PC-3 (cell line): ENCODE results near the gene UCK1. TPM values are rescaled to one million over a fixed set of nuclear protein-coding genes. Genes with fewer than 3 reads are reported as not detected.

ENCODE experiments used
- ATAC-seq: fragments of 200-7000 bp; cut with Tn5 transposase; 2 replicates; pipeline ENCODE4 v1.9.1; 2020; ENCODE audit warnings: mild to moderate bottlenecking, moderate library complexity
- BruUV-seq: library from RNA; stranded (reverse); fragments of 400-500 nt; replicated peaks from 2 replicates; lab custom pipeline; 2021; lab: Mats Ljungman, UMichigan
- CTCF ChIA-PET: fragments of 300-600 bp; sonication (Branson Sonifier 250); formaldehyde crosslinking; loops from one replicate; lab custom pipeline; 2022; ENCODE audit warnings: antibody characterized with exemption; lab: Charles Lee
- POLR2A ChIA-PET: fragments of 300-600 bp; sonication (Branson Sonifier 250); formaldehyde crosslinking; loops from one replicate; lab custom pipeline; 2022; ENCODE audit warnings: antibody characterized with exemption; ENCODE audit not compliant: unreplicated experiment; lab: Charles Lee
- DNase-seq: peaks from one replicate; pipeline ENCODE4 v3.0.0-alpha.2; 2015
- H2AFZ ChIP-seq: fragments of 300-600 bp; sonication (generic); 2 replicates; pipeline ENCODE4 v1.6.0; 2016; ENCODE audit warnings: antibody characterized with exemption, low read length
- H3F3A ChIP-seq: fragments of 300-600 bp; sonication (generic); one replicate; pipeline ENCODE4 v1.6.0; 2017; ENCODE audit warnings: antibody characterized with exemption, low read length, control low read depth, mild to moderate bottlenecking; ENCODE audit not compliant: unreplicated experiment
- H3K27ac ChIP-seq: fragments of 300-600 bp; sonication (generic); 2 replicates; pipeline ENCODE4 v1.5.1; 2016; ENCODE audit warnings: mild to moderate bottlenecking, low read length
- H3K27me3 ChIP-seq: fragments of 300-600 bp; sonication (generic); 2 replicates; pipeline ENCODE4 v1.6.1; 2016; ENCODE audit warnings: low read length, mixed read lengths
- H3K36me3 ChIP-seq: fragments of 300-600 bp; sonication (generic); 2 replicates; pipeline ENCODE4 v1.6.1; 2016; ENCODE audit warnings: low read depth, mixed run types, low read length, mixed read lengths
- H3K4me1 ChIP-seq: fragments of 300-600 bp; sonication (generic); 2 replicates; pipeline ENCODE4 v1.5.1; 2016; ENCODE audit warnings: low read length; ENCODE audit not compliant: insufficient read depth
- H3K4me2 ChIP-seq: fragments of 300-600 bp; sonication (generic); 2 replicates; pipeline ENCODE4 v1.6.0; 2016; ENCODE audit warnings: low read length
- H3K4me3 ChIP-seq: fragments of 300-600 bp; sonication (generic); 2 replicates; pipeline ENCODE4 v1.5.1; 2016; ENCODE audit warnings: mild to moderate bottlenecking, low read length, mixed read lengths
- H3K79me2 ChIP-seq: fragments of 300-600 bp; sonication (generic); 2 replicates; pipeline ENCODE4 v1.6.1; 2017; ENCODE audit warnings: low read length, mixed read lengths
- H3K9ac ChIP-seq: fragments of 300-600 bp; sonication (generic); 2 replicates; pipeline ENCODE4 v1.6.0; 2016; ENCODE audit warnings: mild to moderate bottlenecking, low read length
- H3K9me2 ChIP-seq: fragments of 300-600 bp; sonication (generic); replicated peaks from 2 replicates; pipeline ENCODE4 v1.6.1; 2016; ENCODE audit warnings: mixed run types, low read length, mixed read lengths
- H3K9me3 ChIP-seq: fragments of 300-600 bp; sonication (generic); 2 replicates; pipeline ENCODE4 v1.6.1; 2016; ENCODE audit warnings: low read length, mixed read lengths
- H4K20me1 ChIP-seq: fragments of 300-600 bp; sonication (generic); 2 replicates; pipeline ENCODE4 v1.6.1; 2016; ENCODE audit warnings: low read length, mixed read lengths
- CTCF ChIP-seq: fragments of 300-600 bp; sonication (generic); conservative IDR thresholded peaks from 2 replicates; pipeline ENCODE4 v1.5.1; 2017; ENCODE audit warnings: antibody characterized with exemption, low read depth, mild to moderate bottlenecking, low read length
- EZH2 ChIP-seq: fragments of 300-600 bp; sonication (generic); IDR thresholded peaks from one replicate; pipeline ENCODE4 v1.6.1; 2017; ENCODE audit warnings: antibody characterized with exemption, mild to moderate bottlenecking, low read length; ENCODE audit not compliant: unreplicated experiment
- EZH2phosphoT487 ChIP-seq: fragments of 300-600 bp; sonication (generic); IDR thresholded peaks from 2 replicates; pipeline ENCODE4 v1.6.1; 2018; ENCODE audit warnings: mild to moderate bottlenecking, antibody characterized with exemption, low read length, borderline replicate concordance
- intact Hi-C: fragments of 100-400 bp; cut with micrococcal nuclease; formaldehyde crosslinking; loops from 2 replicates; pipeline ENCODE4 v1.9.0; 2023
- total RNA-seq: library from RNA; depleted of rRNA; stranded (reverse); fragments of >200 nt; gene quantifications from 2 replicates; pipeline ENCODE4 v1.2.3, GENCODE V29; 2014

Gene UCK1
- total RNA-seq, 1 experiment from 2014 or later, result 28.2 TPM

- no peak for DNase-seq
- no peaks in the 10 kb centered on the region for H3K9me2 ChIP-seq
- H3K9ac ChIP-seq, result no peak overlapping the region
- no peaks in the 10 kb centered on the region for H3K9me3 ChIP-seq
- peaks cover 7% of the 10 kb centered on the region; the same call in 1 of the 2 replicates for H3K4me1 ChIP-seq
- TF ChIP-seq CTCF (no peak), EZH2phosphoT487 (no peak), EZH2 (no peak)
- no peaks in the 10 kb centered on the region for H3K27me3 ChIP-seq
- H3K79me2 ChIP-seq, result peaks cover 8% of the 10 kb centered on the region
- no peaks in the 10 kb centered on the region for H4K20me1 ChIP-seq
- H2AFZ ChIP-seq, result no peak overlapping the region
- H3K27ac ChIP-seq, result no peak overlapping the region
- ChIA-PET CTCF (no interaction called here), POLR2A (no interaction called here)
- ATAC-seq, result no peak
- H3K4me2 ChIP-seq, result no peak overlapping the region
- no peaks in the 10 kb centered on the region for H3F3A ChIP-seq
- H3K36me3 ChIP-seq, result no peaks in the 10 kb centered on the region
- no TSS peak for BruUV-seq
- no peak overlapping the region for H3K4me3 ChIP-seq
- intact Hi-C loops, result no loop called here
These were observed 3.7 kb upstream of the UCK1 start for GRCh38 chr9:131534721-131535237.

GRCh38 chr9:131530546-131530919 is 530 bp downstream of the UCK1 start:
- TF ChIP-seq CTCF (0 out of 2 replicates have a peak, but pooled peaks have one; percentile 14), EZH2 (no peak)
- Histone ChIP-seq H3K27ac (no peak overlapping the region), H3K4me3 (peak overlapping the region; percentile 76), H2AFZ (peak overlapping the region; percentile 65; the same call in 1 of the 2 replicates), H3K4me1 (peaks cover 7% of the 10 kb centered on the region; the same call in 1 of the 2 replicates), H3K9me3 (no peaks in the 10 kb centered on the region), H3K79me2 (peaks cover 8% of the 10 kb centered on the region), H4K20me1 (no peaks in the 10 kb centered on the region), H3K9me2 (no peaks in the 10 kb centered on the region), H3K4me2 (peak overlapping the region; percentile 91), H3K36me3 (no peaks in the 10 kb centered on the region; the same call in 1 of the 2 replicates), H3K27me3 (no peaks in the 10 kb centered on the region), H3F3A (no peaks in the 10 kb centered on the region), H3K9ac (peak overlapping the region; percentile 74)
- ChIA-PET POLR2A (no interaction called here), CTCF (no interaction called here)
- ATAC-seq, result peak; percentile 59
- intact Hi-C loops, result no loop called here
- no TSS peak for BruUV-seq
- peak; percentile 33 for DNase-seq
